SU-DHL-6 (cell line): ENCODE results near the gene DOK1.
A peak's percentile ranks its signal among the peaks of the same experiment; 100 is the strongest.

Experiments
- H2AFZ ChIP-seq: fragments of 200-600 bp; sonication (generic); 2 replicates; pipeline ENCODE4 v1.6.1; 2014; ENCODE audit warnings: low read depth, mild to moderate bottlenecking, moderate library complexity, mixed read lengths, antibody characterized with exemption, low read length; ENCODE audit not compliant: severe bottlenecking
- H3F3A ChIP-seq: fragments of 200-600 bp; shearing (Covaris generic); 2 replicates; pipeline ENCODE4 v1.6.0; 2016; ENCODE audit warnings: antibody characterized with exemption, mild to moderate bottlenecking; ENCODE audit not compliant: insufficient read depth
- H3K27ac ChIP-seq: fragments of 200-600 bp; sonication (generic); 2 replicates; pipeline ENCODE4 v1.5.1; 2016; ENCODE audit warnings: low read depth, mild to moderate bottlenecking, low read length, moderate library complexity, mixed read lengths
- H3K27me3 ChIP-seq: fragments of 200-600 bp; sonication (generic), shearing (Covaris generic); 2 replicates; pipeline ENCODE4 v1.6.0; 2014; ENCODE audit warnings: mild to moderate bottlenecking, low read length
- H3K36me3 ChIP-seq: fragments of 200-600 bp; sonication (generic); 2 replicates; pipeline ENCODE4 v1.6.1; 2014; ENCODE audit warnings: mild to moderate bottlenecking, low read length, mixed read lengths
- H3K4me2 ChIP-seq: fragments of 300-600, 200-600 bp; shearing (Covaris generic), sonication (generic); 2 replicates; pipeline ENCODE4 v1.6.0; 2014; ENCODE audit warnings: low read length, low read depth, mild to moderate bottlenecking; ENCODE audit not compliant: poor library complexity, severe bottlenecking
- H3K4me3 ChIP-seq: fragments of 200-600 bp; sonication (generic); 2 replicates; pipeline ENCODE4 v1.5.1; 2014; ENCODE audit warnings: antibody characterized with exemption, low read length, mild to moderate bottlenecking, mixed read lengths; ENCODE audit not compliant: insufficient read depth, poor library complexity, severe bottlenecking
- H3K79me2 ChIP-seq: fragments of 200-600 bp; sonication (generic); 2 replicates; pipeline ENCODE4 v1.6.1; 2014; ENCODE audit warnings: mild to moderate bottlenecking, low read length, moderate library complexity; ENCODE audit not compliant: insufficient read depth
- H3K9ac ChIP-seq: fragments of 200-600 bp; sonication (generic); 2 replicates; pipeline ENCODE4 v1.7.0; 2014; ENCODE audit warnings: mild to moderate bottlenecking, low read length
- H3K9me2 ChIP-seq: fragments of 200-600 bp; sonication (generic); replicated peaks from 2 replicates; pipeline ENCODE4 v1.6.1; 2014; ENCODE audit warnings: low read length; ENCODE audit not compliant: insufficient read depth
- H3K9me3 ChIP-seq: fragments of 200-600 bp; sonication (generic); 2 replicates; pipeline ENCODE4 v1.6.1; 2014; ENCODE audit warnings: low read length, mixed read lengths; ENCODE audit not compliant: insufficient read depth
- H4K20me1 ChIP-seq: fragments of 200-600 bp; sonication (generic); 2 replicates; pipeline ENCODE4 v1.6.1; 2014; ENCODE audit warnings: low read depth, mild to moderate bottlenecking, antibody characterized with exemption, low read length, moderate library complexity, mixed read lengths
- CTCF ChIP-seq: fragments of 200-600 bp; sonication (generic); IDR thresholded peaks from one replicate; pipeline ENCODE4 v1.5.1; 2017; ENCODE audit warnings: antibody characterized with exemption, mild to moderate bottlenecking, low read length, moderate library complexity; ENCODE audit not compliant: insufficient read depth, poor library complexity, severe bottlenecking
- EZH2phosphoT487 ChIP-seq: fragments of 200-600 bp; sonication (generic), shearing (Covaris generic); conservative IDR thresholded peaks from 2 replicates; pipeline ENCODE4 v1.6.1; 2018; ENCODE audit warnings: mild to moderate bottlenecking, antibody characterized with exemption, low read length, moderate library complexity, mixed read lengths

Gene DOK1

DNA sequence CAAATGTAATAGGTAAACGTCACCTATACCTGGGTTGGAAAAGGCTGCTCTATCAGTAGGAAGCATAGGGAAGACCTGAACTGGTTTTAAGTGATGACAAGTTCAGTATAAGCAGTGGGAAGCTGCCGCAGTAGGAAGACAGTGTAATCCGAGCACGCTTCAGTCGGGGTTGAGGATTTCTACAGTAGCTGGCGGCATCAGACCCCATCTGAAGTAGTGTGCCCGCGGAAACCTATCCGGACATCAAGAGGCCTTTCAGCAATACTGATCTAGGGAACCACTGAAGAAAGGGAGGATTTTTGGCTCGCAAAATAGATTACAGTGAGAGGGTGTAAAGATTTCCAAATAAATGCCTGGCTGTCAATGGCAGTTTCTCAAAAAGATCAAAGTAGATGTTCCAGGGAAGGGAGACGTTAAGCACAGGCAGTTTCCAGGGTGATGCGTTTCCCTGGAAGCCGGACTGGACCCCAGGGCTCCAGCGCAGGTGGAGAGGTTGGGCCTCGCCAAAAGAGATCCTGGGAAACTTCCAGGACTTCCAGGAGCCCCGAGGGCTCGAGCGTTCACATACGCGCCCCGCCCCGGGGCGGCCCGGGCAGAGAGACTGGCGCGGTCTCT, 6.1 kb upstream of the DOK1 start:
- no peak for TF ChIP-seq CTCF
- TF ChIP-seq EZH2phosphoT487, result no peak
- Histone ChIP-seq H3K79me2 (no peaks in the 10 kb centered on the region), H3K27ac (no peak overlapping the region), H3K9me3 (no peaks in the 10 kb centered on the region), H3K9ac (no peak overlapping the region), H4K20me1 (no peaks in the 10 kb centered on the region), H2AFZ (no peak overlapping the region), H3K36me3 (no peaks in the 10 kb centered on the region), H3F3A (no peaks in the 10 kb centered on the region), H3K4me2 (peak overlapping the region; percentile 24), H3K9me2 (no peaks in the 10 kb centered on the region), H3K27me3 (no peaks in the 10 kb centered on the region), H3K4me3 (no peak overlapping the region)

DNA sequence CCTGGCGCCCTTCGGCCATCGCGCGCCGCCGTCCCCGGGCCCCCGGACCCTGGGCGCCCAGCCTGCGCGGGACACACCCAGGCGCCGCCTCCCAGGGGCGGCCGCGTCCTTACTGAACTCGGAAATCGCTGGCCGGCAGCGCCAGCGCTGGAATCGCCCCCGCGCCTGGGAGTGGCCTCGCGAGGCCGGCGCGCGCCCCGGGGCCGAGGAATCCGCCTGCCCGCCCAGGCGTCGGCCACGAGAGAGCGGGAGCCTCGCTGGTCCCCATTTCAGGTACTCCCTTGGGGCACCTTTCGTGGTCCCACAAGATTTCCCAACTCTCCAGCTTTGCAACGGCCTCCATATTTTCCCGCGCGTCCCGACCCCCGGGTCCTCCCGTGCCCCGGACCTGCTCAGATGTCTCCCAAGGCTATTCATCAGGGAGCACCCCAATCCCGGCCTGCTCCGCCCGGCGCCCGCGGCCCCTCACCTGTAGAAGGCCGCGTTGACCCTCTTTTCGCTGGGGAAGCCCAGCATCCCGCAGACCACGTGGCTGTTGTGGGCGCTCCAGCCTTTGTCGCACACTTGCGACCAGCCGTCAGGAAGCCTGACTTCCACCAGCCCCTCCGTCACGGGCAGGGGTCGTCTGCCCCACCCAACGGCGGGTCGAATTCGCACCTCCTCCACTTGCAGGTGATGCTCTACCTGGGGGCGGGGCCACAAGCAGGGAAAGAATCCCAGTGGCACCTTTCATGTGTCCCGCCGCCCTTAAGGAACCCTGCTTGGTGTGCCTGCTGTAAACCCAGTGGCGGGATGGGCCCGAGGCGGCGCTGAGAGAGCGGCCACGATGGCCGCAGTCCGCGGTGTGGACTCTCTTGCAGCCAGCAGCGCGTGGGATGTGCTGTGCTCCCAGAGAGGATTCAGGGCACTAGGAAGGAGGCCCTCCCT, 5.4 kb upstream of the DOK1 start:
- no peak for TF ChIP-seq EZH2phosphoT487
- TF ChIP-seq CTCF, result no peak
- Histone ChIP-seq H3K4me2 (peak overlapping the region; percentile 24), H3K36me3 (no peaks in the 10 kb centered on the region), H3K9me2 (no peaks in the 10 kb centered on the region), H3K27ac (no peak overlapping the region), H2AFZ (no peak overlapping the region), H3K9ac (no peak overlapping the region), H3K9me3 (no peaks in the 10 kb centered on the region), H3K27me3 (no peaks in the 10 kb centered on the region), H4K20me1 (no peaks in the 10 kb centered on the region), H3K79me2 (no peaks in the 10 kb centered on the region), H3K4me3 (no peak overlapping the region), H3F3A (no peaks in the 10 kb centered on the region)

DNA sequence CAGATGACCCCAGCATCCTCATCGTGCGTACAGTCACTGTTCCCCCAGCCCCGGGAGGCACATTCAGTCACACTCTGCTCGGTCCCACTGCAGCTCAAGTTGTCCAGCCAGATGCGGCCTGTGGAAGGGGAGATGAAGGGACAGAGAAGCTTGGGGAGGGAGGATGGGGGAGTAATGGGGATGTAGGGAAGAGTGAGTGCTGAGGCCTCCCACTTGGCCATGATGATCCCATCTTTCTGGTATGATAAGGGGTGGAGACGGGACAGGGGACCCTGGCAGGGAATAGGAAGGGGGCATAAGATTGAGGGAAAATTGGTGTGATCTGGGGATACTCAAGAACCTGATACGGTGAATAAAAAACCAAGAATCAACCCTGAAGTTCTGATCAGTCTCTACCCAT, 4.3 kb upstream of the DOK1 start:
- TF ChIP-seq EZH2phosphoT487 (no peak), CTCF (no peak)
- Histone ChIP-seq H3K79me2 (no peaks in the 10 kb centered on the region), H3K27ac (no peak overlapping the region), H3K9me3 (no peaks in the 10 kb centered on the region), H3K9ac (no peak overlapping the region), H2AFZ (no peak overlapping the region), H3K4me3 (no peak overlapping the region), H3K9me2 (no peaks in the 10 kb centered on the region), H3F3A (no peaks in the 10 kb centered on the region), H3K4me2 (no peak overlapping the region), H4K20me1 (no peaks in the 10 kb centered on the region), H3K27me3 (no peaks in the 10 kb centered on the region), H3K36me3 (no peaks in the 10 kb centered on the region)
